Measurements from ENCODE around the gene PAK2.

GRCh38 chr3:196739671-196740480, at the start of gene PAK2:
- TF ChIP-seq, protein P1, sequence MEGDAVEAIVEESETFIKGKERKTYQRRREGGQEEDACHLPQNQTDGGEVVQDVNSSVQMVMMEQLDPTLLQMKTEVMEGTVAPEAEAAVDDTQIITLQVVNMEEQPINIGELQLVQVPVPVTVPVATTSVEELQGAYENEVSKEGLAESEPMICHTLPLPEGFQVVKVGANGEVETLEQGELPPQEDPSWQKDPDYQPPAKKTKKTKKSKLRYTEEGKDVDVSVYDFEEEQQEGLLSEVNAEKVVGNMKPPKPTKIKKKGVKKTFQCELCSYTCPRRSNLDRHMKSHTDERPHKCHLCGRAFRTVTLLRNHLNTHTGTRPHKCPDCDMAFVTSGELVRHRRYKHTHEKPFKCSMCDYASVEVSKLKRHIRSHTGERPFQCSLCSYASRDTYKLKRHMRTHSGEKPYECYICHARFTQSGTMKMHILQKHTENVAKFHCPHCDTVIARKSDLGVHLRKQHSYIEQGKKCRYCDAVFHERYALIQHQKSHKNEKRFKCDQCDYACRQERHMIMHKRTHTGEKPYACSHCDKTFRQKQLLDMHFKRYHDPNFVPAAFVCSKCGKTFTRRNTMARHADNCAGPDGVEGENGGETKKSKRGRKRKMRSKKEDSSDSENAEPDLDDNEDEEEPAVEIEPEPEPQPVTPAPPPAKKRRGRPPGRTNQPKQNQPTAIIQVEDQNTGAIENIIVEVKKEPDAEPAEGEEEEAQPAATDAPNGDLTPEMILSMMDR (conservative IDR thresholded peaks at IDR 0.05; ENCODE audit: low read length) = no peak
- TF ChIP-seq EZH2phosphoT487 (IDR thresholded peaks at IDR 0.05; ENCODE audit: borderline replicate concordance, low read depth, low read length) = no peak
